K562 (cell line): Measurements from ENCODE around the gene OOSP3. TPM values are rescaled to one million over a fixed set of nuclear protein-coding genes. Genes with fewer than 3 reads are reported as not detected.

Source experiments
- ATAC-seq: fragments of 200-7000 bp; cut with Tn5 transposase; 3 replicates; pipeline ENCODE4 v1.9.1; 2020; ENCODE audit warnings: moderate library complexity
- BruUV-seq: library from RNA; stranded (reverse); fragments of 400-500 nt; replicated peaks from 2 replicates; lab custom pipeline; 2021; lab: Mats Ljungman, UMichigan
- CTCF ChIA-PET: fragments of 300-600 bp; formaldehyde crosslinking; extraction: SDS; loops from one replicate; lab custom pipeline; 2021; ENCODE audit warnings: low intra/inter-chr PET ratio; lab: Yijun Ruan, JAX
- POLR2A ChIA-PET: fragments of 300-600, 350-650 bp; sonication (Branson Sonifier 250); formaldehyde crosslinking; extraction: SDS; loops from one replicate; lab custom pipeline; 2021; ENCODE audit warnings: antibody characterized with exemption, inconsistent platforms; lab: Yijun Ruan, JAX
- DNase-seq, 4 experiments: peaks; one replicate each; pipeline versions ENCODE4 v3.0.0 to v3.0.0-alpha.2; 2011 to 2018; ENCODE audit warnings: low spot score in 3 of 4, mixed read lengths in 3 of 4; ENCODE audit errors: extremely low read depth in 1 of 4
- FAIRE-seq: peaks from 2 replicates; lab custom pipeline; 2011; peaks lifted over from hg19 to GRCh38; lab: Jason Lieb, UNC
- H2AFZ ChIP-seq: 2 replicates; pipeline ENCODE4 v1.6.0; 2011; ENCODE audit warnings: low read depth, low read length, control low read depth, inconsistent platforms
- H3K27ac ChIP-seq: fragments of 200-600 bp; 3 replicates; pipeline ENCODE4 v1.8.0; 2011; ENCODE audit warnings: low read depth, mild to moderate bottlenecking, control low read depth, inconsistent platforms, low read length, moderate library complexity, mixed read lengths; ENCODE audit errors: extremely low read depth
- H3K27me3 ChIP-seq, 2 experiments: fragments of 300-600 bp in 1 of 2; 2 replicates in 1 of 2; 3 replicates in 1 of 2; pipeline versions ENCODE4 v1.6.0 to v1.8.0; 2011; ENCODE audit warnings: inconsistent platforms in 2 of 2, low read length in 2 of 2, mild to moderate bottlenecking in 1 of 2, mixed read lengths in 1 of 2, moderate library complexity in 1 of 2; ENCODE audit not compliant: control insufficient read depth in 2 of 2, insufficient read depth in 2 of 2
- H3K36me3 ChIP-seq: fragments of 300-600 bp; 3 replicates; pipeline ENCODE4 v1.8.0; 2011; ENCODE audit warnings: mild to moderate bottlenecking, low read length, inconsistent platforms; ENCODE audit not compliant: control insufficient read depth, insufficient read depth
- H3K4me1 ChIP-seq, 2 experiments: fragments of 200-600 bp in 1 of 2; replicated peaks in 1 of 2; 2 replicates in 1 of 2; 3 replicates in 1 of 2; pipeline versions ENCODE4 v1.5.1 to v1.8.0; 2011; ENCODE audit warnings: inconsistent platforms in 2 of 2, low read length in 2 of 2, mild to moderate bottlenecking in 1 of 2, mixed read lengths in 1 of 2, moderate library complexity in 1 of 2; ENCODE audit not compliant: control insufficient read depth in 2 of 2, insufficient read depth in 2 of 2
- H3K4me2 ChIP-seq: 2 replicates; pipeline ENCODE4 v1.6.1; 2011; ENCODE audit warnings: low read length, control low read depth, inconsistent platforms, mixed read lengths; ENCODE audit not compliant: insufficient read depth
- H3K4me3 ChIP-seq: fragments of 200-600 bp; sonication (generic), shearing (Covaris generic); 2 replicates; pipeline ENCODE4 v1.5.1; 2016; ENCODE audit warnings: control low read depth, inconsistent platforms
- H3K79me2 ChIP-seq: fragments of 200-600 bp; 3 replicates; pipeline ENCODE4 v1.8.0; 2011; ENCODE audit warnings: low read length, inconsistent platforms; ENCODE audit not compliant: control insufficient read depth, insufficient read depth
- H3K9ac ChIP-seq, 2 experiments: 2 replicates each; pipeline versions ENCODE4 v1.6.0 to v1.6.1; 2011; ENCODE audit warnings: low read depth in 2 of 2, low read length in 2 of 2, control low read depth in 1 of 2, inconsistent platforms in 1 of 2, mild to moderate bottlenecking in 1 of 2, mixed read lengths in 1 of 2; ENCODE audit not compliant: insufficient read depth in 1 of 2
- H3K9me1 ChIP-seq: one replicate; pipeline ENCODE4 v1.6.0; 2011; ENCODE audit warnings: inconsistent platforms, mild to moderate bottlenecking, low read length, moderate library complexity; ENCODE audit not compliant: control insufficient read depth, insufficient read depth
- H3K9me3 ChIP-seq: replicated peaks from 2 replicates; pipeline ENCODE4 v1.5.1; 2011; ENCODE audit warnings: low read depth, low read length, inconsistent platforms; ENCODE audit not compliant: control insufficient read depth, insufficient read depth
- H4K20me1 ChIP-seq: replicated peaks from 2 replicates; pipeline ENCODE4 v1.6.1; 2011; ENCODE audit warnings: low read length, inconsistent platforms, mixed read lengths; ENCODE audit not compliant: control insufficient read depth, insufficient read depth
- ATF4 ChIP-seq: fragments of 450-650 bp; formaldehyde crosslinking; IDR thresholded peaks from 2 replicates; pipeline ENCODE4 v1.4.0; 2022; ENCODE audit warnings: mild to moderate bottlenecking, moderate library complexity
- POLR2A ChIP-seq: fragments of 450-650 bp; conservative IDR thresholded peaks from 2 replicates; pipeline ENCODE4 v1.6.1; 2016
- SREBF1 ChIP-seq: fragments of 150-350 bp; IDR thresholded peaks from 2 replicates; pipeline ENCODE4 v1.6.1; 2014; ENCODE audit warnings: antibody characterized with exemption, low read depth, low read length, borderline replicate concordance
- SREBF2 ChIP-seq: sonication (generic); formaldehyde crosslinking; IDR thresholded peaks from 2 replicates; pipeline ENCODE4 v1.4.0; 2020; ENCODE audit warnings: mild to moderate bottlenecking, missing genetic modification reagents
- ZNF134 ChIP-seq: fragments of 250-450 bp; sonication (Bioruptor Pico); conservative IDR thresholded peaks from 2 replicates; pipeline ENCODE4 v1.4.0; 2020
- ZNF239 ChIP-seq: fragments of 250-450 bp; sonication (Bioruptor Pico); IDR thresholded peaks from 2 replicates; pipeline ENCODE4 v1.4.0; 2020; ENCODE audit warnings: mild to moderate bottlenecking
- ZNF76 ChIP-seq: fragments of 250-450 bp; sonication (Bioruptor Pico); IDR thresholded peaks from 2 replicates; pipeline ENCODE4 v1.4.0; 2020; ENCODE audit warnings: mild to moderate bottlenecking, moderate library complexity, borderline replicate concordance
- ZNF764 ChIP-seq: fragments of 250-450 bp; sonication (Bioruptor Pico); IDR thresholded peaks from 2 replicates; pipeline ENCODE4 v1.4.0; 2020; ENCODE audit warnings: low read depth, mild to moderate bottlenecking, moderate library complexity
- WGBS: fragments of 100-300 bp; shearing (Covaris generic); methylation state at CpG from one replicate; pipeline ENCODE4 v1.1.6; 2016; ENCODE audit warnings: low coverage, mixed read lengths; ENCODE audit not compliant: insufficient coverage; ENCODE audit errors: missing lambda C conversion rate; 5-methylcytosine and 5-hydroxymethylcytosine counted together
- in situ Hi-C: fragments of 300-500 bp; cut with MboI; formaldehyde crosslinking; loops from 4 replicates; pipeline ENCODE4 v1.15.0; 2018; ENCODE audit warnings: inconsistent platforms, mixed read lengths
- intact Hi-C: fragments of 100-400 bp; cut with micrococcal nuclease; formaldehyde crosslinking; loops from 2 replicates; pipeline ENCODE4 v1.14.2; 2022
- polyA plus RNA-seq, 8 experiments: library from polyadenylated mRNA; depleted of rRNA in 4 of 8; stranded (reverse) in 5 of 8; unstranded in 3 of 8; fragments of >200 nt; fragmentation: Nextera tagmentation in 2 of 8; fragmentation: Illumina TruSeq in 1 of 8; extraction: Ambion mirVana in 2 of 8; extraction: Trizol in 1 of 8; gene quantifications; 2 replicates each; pipeline versions ENCODE4 v1.2.1 to v1.2.3, GENCODE V29; 2011 to 2014; ENCODE audit warnings: inconsistent platforms in 1 of 8, missing spikeins in 1 of 8
- total RNA-seq, 7 experiments: library from RNA; depleted of rRNA in 6 of 7; stranded (reverse); fragments of >200 nt in 6 of 7; fragmentation: Illumina TruSeq in 2 of 7; extraction: Trizol in 2 of 7; gene quantifications; 2 replicates each; pipeline versions ENCODE4 v1.2.1 to v1.2.3, GENCODE V29; 2011 to 2021; ENCODE audit warnings: low replicate concordance in 1 of 7
- TF ChIP-seq, protein P1 (sequence below): fragments of 250-450 bp; sonication (Bioruptor Pico); IDR thresholded peaks from 2 replicates; pipeline ENCODE4 v1.4.0; 2020; ENCODE audit warnings: mild to moderate bottlenecking, moderate library complexity

The OOSP3 gene
- total and polyA plus RNA-seq, 9 of the 15 experiments (the other 6 are each of a cell fraction or from before 2014, with no cell fraction given), result 0.09 to 0.32 (median 0.15) TPM; not detected in 6

GRCh38 chr11:59867946-59868345 lies 10.6 kb upstream of the OOSP3 start:
- H3K36me3 ChIP-seq, result no peaks in the 10 kb centered on the region
- in situ Hi-C loops, result no loop called here
- 75% methylated on average over 2 of the region's 2 CpGs for WGBS
- no peak overlapping the region for H3K9ac ChIP-seq
- H3K9me1 ChIP-seq, result no peaks in the 10 kb centered on the region
- peaks cover 0 to 3% of the 10 kb centered on the region in 2 experiments; a peak in 1 of 5 replicates for H3K4me1 ChIP-seq
- ChIA-PET POLR2A (interaction anchor here (0.6 to 1.3 kb wide), 3 partner anchors 8 to 57 kb away, joined by 3 to 4 read pairs (median 4); no protein-coding TSS in a partner anchor), CTCF (no interaction called here)
- no TSS peak for BruUV-seq
- no peak overlapping the region for H2AFZ ChIP-seq
- intact Hi-C loops, result no loop called here
- TF ChIP-seq SREBF2 (no peak), ZNF239 (CRISPR knock-in tag) (no peak), ZNF76 (CRISPR knock-in tag) (no peak), POLR2A (no peak)
- H3K9me3 ChIP-seq, result no peaks in the 10 kb centered on the region
- DNase-seq, result no peak
- H3K27me3 ChIP-seq, result no peaks in the 10 kb centered on the region
- no peak for FAIRE-seq
- H3K4me2 ChIP-seq, result no peak overlapping the region
- no peak for ATAC-seq
- H4K20me1 ChIP-seq, result no peaks in the 10 kb centered on the region
- H3K27ac ChIP-seq, result no peak overlapping the region
- H3K4me3 ChIP-seq, result no peak overlapping the region
- no peaks in the 10 kb centered on the region for H3K79me2 ChIP-seq

GRCh38 chr11:59872076-59872475 lies 6.5 kb upstream of the OOSP3 start:
- no peak overlapping the region for H3K4me2 ChIP-seq
- no TSS peak for BruUV-seq
- in situ Hi-C loops, result no loop called here
- no peak overlapping the region for H3K27ac ChIP-seq
- CTCF ChIA-PET, result no interaction called here
- no peak for FAIRE-seq
- H4K20me1 ChIP-seq, result no peaks in the 10 kb centered on the region
- no peak overlapping the region for H3K4me3 ChIP-seq
- no peak overlapping the region for H2AFZ ChIP-seq
- POLR2A ChIA-PET, result interaction anchor here (0.6 to 1.1 kb wide), 2 partner anchors 10 to 11 kb away, joined by 3 read pairs; no protein-coding TSS in a partner anchor
- no peaks in the 10 kb centered on the region for H3K36me3 ChIP-seq
- ATAC-seq, result no peak
- no peaks in the 10 kb centered on the region; a peak in 1 of 5 replicates for H3K4me1 ChIP-seq
- no peaks in the 10 kb centered on the region for H3K27me3 ChIP-seq
- no peak overlapping the region for H3K9ac ChIP-seq
- H3K79me2 ChIP-seq, result no peaks in the 10 kb centered on the region
- no peak for DNase-seq
- H3K9me3 ChIP-seq, result no peaks in the 10 kb centered on the region
- intact Hi-C loops, result no loop called here
- no peaks in the 10 kb centered on the region for H3K9me1 ChIP-seq
- TF ChIP-seq ZNF134 (CRISPR knock-in tag), result no peak
- TF ChIP-seq ATF4 (CRISPR knock-in tag), result no peak
- no peak for TF ChIP-seq SREBF1
- TF ChIP-seq ZNF764, result no peak
- TF ChIP-seq, protein P1, sequence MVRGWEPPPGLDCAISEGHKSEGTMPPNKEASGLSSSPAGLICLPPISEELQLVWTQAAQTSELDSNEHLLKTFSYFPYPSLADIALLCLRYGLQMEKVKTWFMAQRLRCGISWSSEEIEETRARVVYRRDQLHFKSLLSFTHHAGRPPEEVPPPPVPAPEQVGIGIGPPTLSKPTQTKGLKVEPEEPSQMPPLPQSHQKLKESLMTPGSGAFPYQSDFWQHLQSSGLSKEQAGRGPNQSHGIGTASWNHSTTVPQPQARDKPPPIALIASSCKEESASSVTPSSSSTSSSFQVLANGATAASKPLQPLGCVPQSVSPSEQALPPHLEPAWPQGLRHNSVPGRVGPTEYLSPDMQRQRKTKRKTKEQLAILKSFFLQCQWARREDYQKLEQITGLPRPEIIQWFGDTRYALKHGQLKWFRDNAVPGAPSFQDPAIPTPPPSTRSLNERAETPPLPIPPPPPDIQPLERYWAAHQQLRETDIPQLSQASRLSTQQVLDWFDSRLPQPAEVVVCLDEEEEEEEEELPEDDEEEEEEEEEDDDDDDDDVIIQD (CRISPR knock-in tag), result no peak
